ENCODE measurements around the gene CABP7.

GRCh38 chr22:29712119-29712518 lies 7.7 kb upstream of the CABP7 start:
- no peak for TF ChIP-seq CTCF (IDR thresholded peaks at IDR 0.05)
- TF ChIP-seq POLR2A (IDR thresholded peaks at IDR 0.05), result no peak
